Esophagus squamous epithelium (tissue), 4 donors: Measurements from ENCODE around the gene HIPK3.
"Not testable (repeated sequence)": the region's sequence is repeated elsewhere in the genome, so short reads cannot be mapped to it uniquely, and the experiment has no call there.

Experiments
- CTCF ChIP-seq, 6 experiments: fragments of 450-650 bp in 4 of 6; fragments of 200-600 bp in 2 of 6; sonication (generic) in 2 of 6; IDR thresholded peaks; one replicate each; pipeline ENCODE4 v1.5.1; 2016 to 2019; ENCODE audit warnings: antibody characterized with exemption in 6 of 6, mild to moderate bottlenecking in 4 of 6, moderate library complexity in 4 of 6
- POLR2A ChIP-seq, 4 donors: fragments of 450-650 bp; IDR thresholded peaks; one replicate each; pipeline ENCODE4 v1.6.1; 2017; ENCODE audit warnings: antibody characterized with exemption in 4 of 4, mild to moderate bottlenecking in 4 of 4, moderate library complexity in 3 of 4

GRCh38 chr11:33216676-33217075 lies 40.5 kb upstream of the HIPK3 start:
- TF ChIP-seq CTCF, POLR2A (IDR thresholded peaks at IDR 0.05): not testable (repeated sequence)
